RCC 7860 (cell line): ENCODE results near the gene DDX60.
"Not testable (repeated sequence)": the region's sequence is repeated elsewhere in the genome, so short reads cannot be mapped to it uniquely, and the experiment has no call there.

ENCODE experiments used
- DNase-seq: peaks from one replicate; pipeline ENCODE4 v3.0.0-alpha.2; 2015; ENCODE audit warnings: low spot score
- FAIRE-seq: peaks from 2 replicates; lab custom pipeline; 2012; peaks lifted over from hg19 to GRCh38; lab: Jason Lieb, UNC

The DDX60 gene

GRCh38 chr4:168218645-168219044 is 99.9 kb downstream of the DDX60 start:
- FAIRE-seq = peak; percentile 59
- DNase-seq = peak; percentile 79

GRCh38 chr4:168213511-168213910 is 105.0 kb downstream of the DDX60 start:
- DNase-seq, FAIRE-seq: not testable (repeated sequence)

- FAIRE-seq = no peak
- DNase-seq = no peak
Observed at GRCh38 chr4:168212656-168213055, 105.9 kb downstream of the DDX60 start.

GRCh38 chr4:168208957-168209614 is 109.5 kb downstream of the DDX60 start:
- no peak for FAIRE-seq

GRCh38 chr4:168203233-168203911 is 115.2 kb downstream of the DDX60 start:
- DNase-seq = no peak
- no peak for FAIRE-seq

More at GRCh38 chr4:168208957-168209614, 109.5 kb downstream of the DDX60 start:
- no peak for DNase-seq

- DNase-seq (peak; percentile 32), FAIRE-seq (no peak)
Observed at GRCh38 chr4:168200685-168201084, 117.9 kb downstream of the DDX60 start.

- no peak for FAIRE-seq
- DNase-seq = no peak
Observed at GRCh38 chr4:168199260-168199957, 119.1 kb downstream of the DDX60 start.

GRCh38 chr4:168197926-168198325 is 120.6 kb downstream of the DDX60 start:
- DNase-seq = no peak
- no peak for FAIRE-seq

GRCh38 chr4:168188754-168189153 is 129.8 kb downstream of the DDX60 start:
- no peak for DNase-seq
- no peak for FAIRE-seq

- peak; percentile 56 for FAIRE-seq
- DNase-seq = peak; percentile 69
Observed at GRCh38 chr4:168183717-168184571, 134.6 kb downstream of the DDX60 start.

- peak; percentile 25 for DNase-seq
- FAIRE-seq = peak; percentile 24
Observed at GRCh38 chr4:168177546-168178149, 140.9 kb downstream of the DDX60 start.

- DNase-seq (no peak), FAIRE-seq (no peak)
Observed at GRCh38 chr4:168174308-168174707, 144.2 kb downstream of the DDX60 start.

GRCh38 chr4:168167714-168168284 is 150.8 kb downstream of the DDX60 start:
- FAIRE-seq = no peak
- no peak for DNase-seq
